Measurements from ENCODE around the gene LAGE3.

The LAGE3 gene

GRCh38 chrX:154467556-154467955 is 11.5 kb downstream of the LAGE3 start:
- no peak overlapping the region for H3K4me3 ChIP-seq (ENCODE audit: low read length)
- H3K4me2 ChIP-seq (ENCODE audit: low read length): no peak overlapping the region
- H3K27me3 ChIP-seq (ENCODE audit: low read depth, low read length): no peaks in the 10 kb centered on the region
- no peak overlapping the region for H3K9ac ChIP-seq (ENCODE audit: low read length)
- no peak overlapping the region for H2AFZ ChIP-seq (ENCODE audit: low read depth, low read length)
- H4K20me1 ChIP-seq (ENCODE audit: insufficient read depth, low read length): no peaks in the 10 kb centered on the region
- H3K79me2 ChIP-seq (ENCODE audit: low read length): no peaks in the 10 kb centered on the region
- no peak for TF ChIP-seq CTCF (IDR thresholded peaks at IDR 0.05; ENCODE audit: low read depth, low read length)
- TF ChIP-seq EZH2phosphoT487 (IDR thresholded peaks at IDR 0.05; ENCODE audit: low read depth): no peak
- H3K27ac ChIP-seq (ENCODE audit: low read length): no peak overlapping the region
- no peaks in the 10 kb centered on the region for H3K9me3 ChIP-seq (ENCODE audit: insufficient read depth, low read length)
- H3K4me1 ChIP-seq (ENCODE audit: low read length): no peaks in the 10 kb centered on the region
- H3K36me3 ChIP-seq (replicated peaks; ENCODE audit: low read depth, low read length): no peaks in the 10 kb centered on the region

- no peak overlapping the region for H3K9ac ChIP-seq (ENCODE audit: low read length)
Measured at GRCh38 chrX:154466907-154467306, 12.2 kb downstream of the LAGE3 start.

GRCh38 chrX:154466036-154466435 is 13.0 kb downstream of the LAGE3 start:
- H3K9ac ChIP-seq (ENCODE audit: low read length): no peak overlapping the region
- H3K4me1 ChIP-seq (ENCODE audit: low read length): no peaks in the 10 kb centered on the region
- no peak overlapping the region for H3K27ac ChIP-seq (ENCODE audit: low read length)
- no peak overlapping the region for H3K4me3 ChIP-seq (ENCODE audit: low read length)
- no peaks in the 10 kb centered on the region for H3K9me3 ChIP-seq (ENCODE audit: insufficient read depth, low read length)
- H4K20me1 ChIP-seq (ENCODE audit: insufficient read depth, low read length): no peaks in the 10 kb centered on the region
- H3K4me2 ChIP-seq (ENCODE audit: low read length): no peak overlapping the region
- H3K79me2 ChIP-seq (ENCODE audit: low read length): no peaks in the 10 kb centered on the region
- TF ChIP-seq EZH2phosphoT487 (IDR thresholded peaks at IDR 0.05; ENCODE audit: low read depth) (no peak), CTCF (IDR thresholded peaks at IDR 0.05; ENCODE audit: low read depth, low read length) (no peak)
- H3K27me3 ChIP-seq (ENCODE audit: low read depth, low read length): no peaks in the 10 kb centered on the region
- H3K36me3 ChIP-seq (replicated peaks; ENCODE audit: low read depth, low read length): no peaks in the 10 kb centered on the region
- no peak overlapping the region for H2AFZ ChIP-seq (ENCODE audit: low read depth, low read length)

More at GRCh38 chrX:154466907-154467306, 12.2 kb downstream of the LAGE3 start:
- Histone ChIP-seq H3K4me2 (ENCODE audit: low read length) (no peak overlapping the region), H3K27ac (ENCODE audit: low read length) (no peak overlapping the region), H3K9me3 (ENCODE audit: insufficient read depth, low read length) (no peaks in the 10 kb centered on the region), H3K27me3 (ENCODE audit: low read depth, low read length) (no peaks in the 10 kb centered on the region), H3K79me2 (ENCODE audit: low read length) (no peaks in the 10 kb centered on the region), H3K36me3 (replicated peaks; ENCODE audit: low read depth, low read length) (no peaks in the 10 kb centered on the region), H2AFZ (ENCODE audit: low read depth, low read length) (no peak overlapping the region), H4K20me1 (ENCODE audit: insufficient read depth, low read length) (no peaks in the 10 kb centered on the region), H3K4me1 (ENCODE audit: low read length) (no peaks in the 10 kb centered on the region), H3K4me3 (ENCODE audit: low read length) (no peak overlapping the region)
- TF ChIP-seq CTCF (IDR thresholded peaks at IDR 0.05; ENCODE audit: low read depth, low read length) (no peak), EZH2phosphoT487 (IDR thresholded peaks at IDR 0.05; ENCODE audit: low read depth) (no peak)

GRCh38 chrX:154465601-154466000 is 13.5 kb downstream of the LAGE3 start:
- Histone ChIP-seq H3K27ac (ENCODE audit: low read length) (no peak overlapping the region), H2AFZ (ENCODE audit: low read depth, low read length) (no peak overlapping the region), H3K4me1 (ENCODE audit: low read length) (no peaks in the 10 kb centered on the region), H4K20me1 (ENCODE audit: insufficient read depth, low read length) (no peaks in the 10 kb centered on the region), H3K4me3 (ENCODE audit: low read length) (no peak overlapping the region), H3K79me2 (ENCODE audit: low read length) (no peaks in the 10 kb centered on the region), H3K4me2 (ENCODE audit: low read length) (no peak overlapping the region), H3K27me3 (ENCODE audit: low read depth, low read length) (no peaks in the 10 kb centered on the region), H3K9me3 (ENCODE audit: insufficient read depth, low read length) (no peaks in the 10 kb centered on the region), H3K9ac (ENCODE audit: low read length) (no peak overlapping the region), H3K36me3 (replicated peaks; ENCODE audit: low read depth, low read length) (no peaks in the 10 kb centered on the region)
- TF ChIP-seq EZH2phosphoT487 (IDR thresholded peaks at IDR 0.05; ENCODE audit: low read depth) (no peak), CTCF (IDR thresholded peaks at IDR 0.05; ENCODE audit: low read depth, low read length) (no peak)

All from OCI-LY3 (cell line).